Measurements from ENCODE around the gene ANKK1.

The ANKK1 gene

GRCh38 chr11:113350336-113351067 is 37.1 kb upstream of the ANKK1 start:
- H3K27ac ChIP-seq = no peak overlapping the region
- no peak for TF ChIP-seq CTCF (conservative IDR thresholded peaks at IDR 0.05)
- no peak for TF ChIP-seq ZFX (IDR thresholded peaks at IDR 0.05)

GRCh38 chr11:113351068-113351450 is 36.5 kb upstream of the ANKK1 start:
- H3K27ac ChIP-seq = no peak overlapping the region
- TF ChIP-seq CTCF (conservative IDR thresholded peaks at IDR 0.05) (no peak), ZFX (IDR thresholded peaks at IDR 0.05) (no peak)

- no peak overlapping the region for H3K27ac ChIP-seq
- TF ChIP-seq ZFX (IDR thresholded peaks at IDR 0.05) (no peak), CTCF (conservative IDR thresholded peaks at IDR 0.05) (no peak)
Observed at GRCh38 chr11:113351480-113351879, 36.1 kb upstream of the ANKK1 start.

GRCh38 chr11:113356203-113356602 is 31.4 kb upstream of the ANKK1 start:
- H3K27ac ChIP-seq = no peak overlapping the region
- TF ChIP-seq ZFX (IDR thresholded peaks at IDR 0.05) (no peak), CTCF (conservative IDR thresholded peaks at IDR 0.05) (no peak)

- no peak overlapping the region for H3K27ac ChIP-seq
- TF ChIP-seq CTCF (conservative IDR thresholded peaks at IDR 0.05) (no peak), ZFX (IDR thresholded peaks at IDR 0.05) (no peak)
Observed at GRCh38 chr11:113363406-113363805, 24.2 kb upstream of the ANKK1 start.

GRCh38 chr11:113363996-113364641 is 23.5 kb upstream of the ANKK1 start:
- TF ChIP-seq ZFX (IDR thresholded peaks at IDR 0.05) (no peak), CTCF (conservative IDR thresholded peaks at IDR 0.05) (no peak)
- no peak overlapping the region for H3K27ac ChIP-seq

- no peak overlapping the region for H3K27ac ChIP-seq
- TF ChIP-seq CTCF (conservative IDR thresholded peaks at IDR 0.05) (no peak), ZFX (IDR thresholded peaks at IDR 0.05) (no peak)
Observed at GRCh38 chr11:113365895-113366294, 21.7 kb upstream of the ANKK1 start.
